Measurements from ENCODE around the gene SVOPL.

- TF ChIP-seq CTCF (IDR thresholded peaks at IDR 0.05) (no peak), POLR2A (IDR thresholded peaks at IDR 0.05) (no peak)
These were observed 127.4 kb downstream of the SVOPL start for GRCh38 chr7:138573741-138574140.

Data from heart left ventricle (tissue), 13 donors.